Esophagus muscularis mucosa (tissue), 4 donors: ENCODE results near the gene IP6K2. TPM values are rescaled to one million over a fixed set of nuclear protein-coding genes. Genes with fewer than 3 reads are reported as not detected.

ENCODE experiments used
- DNase-seq: peaks from one replicate; pipeline ENCODE4 v3.0.0-alpha.2; 2017; ENCODE audit errors: extremely low spot score
- H3K27ac ChIP-seq, 4 donors: fragments of 200-600 bp; sonication (generic); replicated peaks in 1 of 4; 1 replicate in 3 of 4; 2 replicates in 1 of 4; pipeline ENCODE4 v1.5.1; 2016 to 2019; ENCODE audit warnings: mild to moderate bottlenecking in 1 of 4
- H3K27me3 ChIP-seq, 4 donors: fragments of 200-600 bp; sonication (generic); one replicate each; pipeline versions ENCODE4 v1.5.1 to v1.6.0; 2016 to 2019
- H3K36me3 ChIP-seq, 4 donors: fragments of 200-600 bp; sonication (generic); one replicate each; pipeline ENCODE4 v1.5.1; 2016 to 2019
- H3K4me1 ChIP-seq, 4 donors: fragments of 200-600 bp; sonication (generic); one replicate each; pipeline ENCODE4 v1.5.1; 2016 to 2019
- H3K4me3 ChIP-seq, 4 donors: fragments of 200-600 bp; sonication (generic); 1 replicate in 2 of 4; 2 replicates in 2 of 4; pipeline ENCODE4 v1.5.1; 2016 to 2019; ENCODE audit warnings: mild to moderate bottlenecking in 4 of 4, moderate library complexity in 1 of 4
- H3K9me3 ChIP-seq, 4 donors: fragments of 200-600 bp; sonication (generic); 1 replicate in 3 of 4; 2 replicates in 1 of 4; pipeline ENCODE4 v1.5.1; 2016 to 2019
- CTCF ChIP-seq, 3 experiments: fragments of 200-600 bp in 2 of 3; fragments of 450-650 bp in 1 of 3; sonication (generic) in 2 of 3; IDR thresholded peaks; one replicate each; pipeline ENCODE4 v1.5.1; 2017 to 2019; ENCODE audit warnings: antibody characterized with exemption in 3 of 3, mild to moderate bottlenecking in 2 of 3, moderate library complexity in 1 of 3
- EP300 ChIP-seq: sonication (generic); formaldehyde crosslinking; IDR thresholded peaks from one replicate; pipeline ENCODE4 v1.6.1; 2017; ENCODE audit warnings: antibody characterized with exemption
- POLR2A ChIP-seq: fragments of 450-650 bp; IDR thresholded peaks from one replicate; pipeline ENCODE4 v1.6.1; 2017; ENCODE audit warnings: antibody characterized with exemption, moderate library complexity, mild to moderate bottlenecking, low read depth
- POLR2AphosphoS5 ChIP-seq, 2 donors: sonication (generic); formaldehyde crosslinking; IDR thresholded peaks; one replicate each; pipeline ENCODE4 v1.6.1; 2017; ENCODE audit warnings: antibody characterized with exemption in 2 of 2
- WGBS: methylation state at CpG from one replicate; pipeline ENCODE4 v1.1.5; 2018; 5-methylcytosine and 5-hydroxymethylcytosine counted together
- intact Hi-C: fragments of 100-400 bp; cut with DNase I; formaldehyde crosslinking; loops from one replicate; pipeline ENCODE4 v1.15.1; 2023
- total RNA-seq, 4 donors: library from RNA; depleted of rRNA; stranded (reverse); fragments of >200 nt; gene quantifications; one replicate each; pipeline versions ENCODE4 v1.1.0 to v1.2.1, GENCODE V29; 2016

Gene IP6K2
- total RNA-seq, 4 donors from 2014 or later = 31.0 to 57.5 (median 41.2) TPM

- Histone ChIP-seq H3K27me3 (no peaks in the 10 kb centered on the region), H3K4me1 (peaks cover 39 to 54% (median 43%) of the 10 kb centered on the region in 4 donors), H3K27ac (peak overlapping the region; percentile 77 to 87 (median 82)), H3K36me3 (peaks cover 36 to 76% (median 71%) of the 10 kb centered on the region in 4 donors), H3K4me3 (peak overlapping the region; percentile 43 to 62 (median 50)), H3K9me3 (no peaks in the 10 kb centered on the region)
- 53% methylated on average over 19 of the region's 23 CpGs for WGBS
- TF ChIP-seq CTCF (IDR thresholded peaks at IDR 0.05) (no peak), POLR2AphosphoS5 (IDR thresholded peaks at IDR 0.05) (peak; percentile 50 to 52), POLR2A (no peak), EP300 (no peak)
- no peak for DNase-seq
- intact Hi-C loops = no loop called here
These were observed 22.2 kb downstream of the IP6K2 start for GRCh38 chr3:48694610-48695392.

GRCh38 chr3:48693826-48694225, 23.2 kb downstream of the IP6K2 start:
- peaks cover 40 to 78% (median 73%) of the 10 kb centered on the region in 4 donors for H3K36me3 ChIP-seq
- DNase-seq = no peak

GRCh38 chr3:48692551-48692950, 24.5 kb downstream of the IP6K2 start:
- no peak for DNase-seq
- H3K27me3 ChIP-seq = no peaks in the 10 kb centered on the region
- H3K36me3 ChIP-seq = peaks cover 52 to 80% (median 77%) of the 10 kb centered on the region in 4 donors
- no peak overlapping the region for H3K4me3 ChIP-seq
- intact Hi-C loops = no loop called here
- peak overlapping the region in 3 of 4 donors; percentile 79 to 87 (median 86) for H3K27ac ChIP-seq
- H3K4me1 ChIP-seq = peaks cover 35 to 58% (median 46%) of the 10 kb centered on the region in 4 donors
- no peak for TF ChIP-seq EP300
- TF ChIP-seq POLR2A = no peak
- no peak for TF ChIP-seq POLR2AphosphoS5 (IDR thresholded peaks at IDR 0.05)
- no peak for TF ChIP-seq CTCF (IDR thresholded peaks at IDR 0.05)
- H3K9me3 ChIP-seq = no peaks in the 10 kb centered on the region

More at GRCh38 chr3:48693826-48694225, 23.2 kb downstream of the IP6K2 start:
- no peak for TF ChIP-seq CTCF (IDR thresholded peaks at IDR 0.05)
- no peak for TF ChIP-seq EP300
- TF ChIP-seq POLR2A = no peak
- no peak for TF ChIP-seq POLR2AphosphoS5 (IDR thresholded peaks at IDR 0.05)
- H3K27ac ChIP-seq = peak overlapping the region; percentile 77 to 87 (median 82)
- peaks cover 39 to 50% (median 43%) of the 10 kb centered on the region in 4 donors for H3K4me1 ChIP-seq
- WGBS = 88% methylated on average over 8 of the region's 8 CpGs
- H3K9me3 ChIP-seq = no peaks in the 10 kb centered on the region
- peak overlapping the region; percentile 43 to 62 (median 50) for H3K4me3 ChIP-seq
- no peaks in the 10 kb centered on the region for H3K27me3 ChIP-seq
- intact Hi-C loops = no loop called here

- 89% methylated on average over 2 of the region's 2 CpGs for WGBS
- TF ChIP-seq POLR2A = no peak
- H3K9me3 ChIP-seq = no peaks in the 10 kb centered on the region
- intact Hi-C loops = no loop called here
- H3K4me1 ChIP-seq = peaks cover 43 to 63% (median 54%) of the 10 kb centered on the region in 4 donors
- no peak for DNase-seq
- no peak overlapping the region for H3K27ac ChIP-seq
- peaks cover 55 to 85% (median 80%) of the 10 kb centered on the region in 4 donors for H3K36me3 ChIP-seq
- no peak overlapping the region for H3K4me3 ChIP-seq
- no peaks in the 10 kb centered on the region for H3K27me3 ChIP-seq
These were observed 26.1 kb downstream of the IP6K2 start for GRCh38 chr3:48690846-48691458.

GRCh38 chr3:48689384-48689783, 27.6 kb downstream of the IP6K2 start:
- Histone ChIP-seq H3K27ac (no peak overlapping the region), H3K27me3 (no peaks in the 10 kb centered on the region), H3K4me3 (no peak overlapping the region), H3K9me3 (no peaks in the 10 kb centered on the region), H3K36me3 (peaks cover 55 to 73% (median 73%) of the 10 kb centered on the region in 4 donors), H3K4me1 (peaks cover 38 to 62% (median 49%) of the 10 kb centered on the region in 4 donors)
- WGBS = 72% methylated on average over 5 of the region's 5 CpGs
- DNase-seq = no peak
- intact Hi-C loops = loop anchor here (5.0 kb wide), 1 partner anchor 53 kb away; no protein-coding TSS in a partner anchor
- TF ChIP-seq POLR2AphosphoS5 (IDR thresholded peaks at IDR 0.05) (no peak), EP300 (no peak), CTCF (IDR thresholded peaks at IDR 0.05) (no peak), POLR2A (no peak)
